Measurements from ENCODE around the gene REXO4.
"Not testable (repeated sequence)": the region's sequence is repeated elsewhere in the genome, so short reads cannot be mapped to it uniquely, and the experiment has no call there.

The REXO4 gene

GRCh38 chr9:133390713-133391112 lies 27.1 kb downstream of the REXO4 start:
- no peak for DNase-seq (ENCODE audit: insufficient read length, low spot score)
- FAIRE-seq, result no peak

- DNase-seq (ENCODE audit: insufficient read length, low spot score) (no peak), FAIRE-seq (no peak)
These were observed 28.2 kb downstream of the REXO4 start for GRCh38 chr9:133389562-133389961.

GRCh38 chr9:133389025-133389557 lies 28.7 kb downstream of the REXO4 start:
- no peak for DNase-seq (ENCODE audit: insufficient read length, low spot score)
- no peak for FAIRE-seq

GRCh38 chr9:133387680-133388079 lies 30.1 kb downstream of the REXO4 start:
- no peak for DNase-seq (ENCODE audit: insufficient read length, low spot score)
- FAIRE-seq, result no peak

- no peak for DNase-seq (ENCODE audit: insufficient read length, low spot score)
- FAIRE-seq, result no peak
These were observed 31.5 kb downstream of the REXO4 start for GRCh38 chr9:133386338-133386737.

GRCh38 chr9:133385452-133385851 lies 32.4 kb downstream of the REXO4 start:
- DNase-seq (ENCODE audit: insufficient read length, low spot score) (no peak), FAIRE-seq (no peak)

GRCh38 chr9:133384736-133385321 lies 33.0 kb downstream of the REXO4 start:
- FAIRE-seq, result no peak

GRCh38 chr9:133383438-133383837 lies 34.4 kb downstream of the REXO4 start:
- DNase-seq (ENCODE audit: insufficient read length, low spot score) (no peak), FAIRE-seq (no peak)

More at GRCh38 chr9:133384736-133385321, 33.0 kb downstream of the REXO4 start:
- DNase-seq (ENCODE audit: insufficient read length, low spot score), result no peak

GRCh38 chr9:133382507-133383141 lies 35.2 kb downstream of the REXO4 start:
- no peak for FAIRE-seq

GRCh38 chr9:133380734-133381133 lies 37.1 kb downstream of the REXO4 start:
- DNase-seq (ENCODE audit: insufficient read length, low spot score) (no peak), FAIRE-seq (no peak)

More at GRCh38 chr9:133382507-133383141, 35.2 kb downstream of the REXO4 start:
- DNase-seq (ENCODE audit: insufficient read length, low spot score), result no peak

- FAIRE-seq, result no peak
These were observed 38.4 kb downstream of the REXO4 start for GRCh38 chr9:133379153-133380086.

GRCh38 chr9:133378408-133378962 lies 39.3 kb downstream of the REXO4 start:
- DNase-seq (ENCODE audit: insufficient read length, low spot score) (no peak), FAIRE-seq (no peak)

More at GRCh38 chr9:133379153-133380086, 38.4 kb downstream of the REXO4 start:
- DNase-seq (ENCODE audit: insufficient read length, low spot score), result no peak

- DNase-seq (ENCODE audit: insufficient read length, low spot score), result no peak
- no peak for FAIRE-seq
These were observed 40.0 kb downstream of the REXO4 start for GRCh38 chr9:133377721-133378216.

- not testable (repeated sequence) for DNase-seq (ENCODE audit: insufficient read length, low spot score); FAIRE-seq
These were observed 40.5 kb downstream of the REXO4 start for GRCh38 chr9:133377280-133377679.

GRCh38 chr9:133375724-133376654 lies 41.8 kb downstream of the REXO4 start, which contains the start of the genes STKLD1 and SURF4:
Gene STKLD1 (plus strand): TSS chr9:133376366. CDS start chr9:133376474, 108 bp downstream.
Gene SURF4 (minus strand): TSS chr9:133376060. CDS start chr9:133375969, 91 bp downstream.
- peak; percentile 100 for DNase-seq (ENCODE audit: insufficient read length, low spot score)
- FAIRE-seq, result no peak

- FAIRE-seq (peak; percentile 73), DNase-seq (ENCODE audit: insufficient read length, low spot score) (peak; percentile 32)
These were observed 42.6 kb downstream of the REXO4 start for GRCh38 chr9:133375116-133375723.

- no peak for FAIRE-seq
- DNase-seq (ENCODE audit: insufficient read length, low spot score), result no peak
These were observed 43.1 kb downstream of the REXO4 start for GRCh38 chr9:133374612-133375115.

- FAIRE-seq, result no peak
- DNase-seq (ENCODE audit: insufficient read length, low spot score), result no peak
These were observed 45.7 kb downstream of the REXO4 start for GRCh38 chr9:133372144-133372543.

GRCh38 chr9:133371261-133371711 lies 46.5 kb downstream of the REXO4 start:
- DNase-seq (ENCODE audit: insufficient read length, low spot score), result no peak
- no peak for FAIRE-seq

Measured in GM19239 (cell line).